ENCODE data around the gene GLYR1. TPM values are rescaled to one million over a fixed set of nuclear protein-coding genes. Genes with fewer than 3 reads are reported as not detected.

GLYR1 gene
- polyA plus RNA-seq, 1 experiment: 46.3 TPM

DNA sequence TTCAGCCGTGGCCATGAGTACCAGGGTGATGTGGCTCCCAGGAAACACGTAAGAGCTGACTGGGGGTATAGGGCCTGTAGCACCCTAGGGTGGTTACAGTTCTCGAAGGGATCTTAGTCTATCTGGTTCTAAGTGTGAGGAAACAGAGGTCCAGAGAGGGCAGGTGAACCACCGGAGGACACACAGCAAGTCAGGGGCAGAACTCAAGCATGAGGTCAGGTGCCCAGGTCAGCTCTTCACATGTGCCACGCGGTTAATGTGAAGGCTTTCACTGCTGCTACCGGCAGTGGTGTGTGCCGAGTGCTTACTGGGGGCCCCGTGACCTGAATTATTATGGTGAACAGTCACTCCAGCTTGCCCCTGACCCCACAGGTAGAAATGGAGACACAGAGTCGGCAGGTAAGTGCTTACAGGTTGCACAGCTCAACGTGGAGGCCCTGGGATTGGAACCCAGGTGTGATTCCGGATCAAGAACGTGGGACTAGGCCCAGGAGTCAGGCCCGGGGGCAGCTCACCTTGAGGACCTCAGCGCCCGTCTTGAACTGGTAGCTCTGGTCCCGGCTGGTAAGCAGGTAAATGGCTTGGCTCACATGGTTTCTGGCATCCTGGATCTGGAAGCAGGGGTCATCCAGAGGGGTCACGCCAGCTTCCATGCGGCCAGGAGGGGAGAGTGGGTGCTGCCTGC, 47.8 kb downstream of the GLYR1 start:
- Histone ChIP-seq H3K4me3 (ENCODE audit: low read depth, low read length) (no peak overlapping the region), H3K27me3 (ENCODE audit: control insufficient read depth, insufficient read depth, low read length) (no peaks in the 10 kb centered on the region), H3K27ac (ENCODE audit: low read depth, low read length) (no peak overlapping the region), H3K9me3 (ENCODE audit: control insufficient read depth, insufficient read depth, low read length) (no peaks in the 10 kb centered on the region; the same call in 1 of the 2 replicates)
- ChIA-PET POLR2A (interaction anchor here (0.5 kb wide), 1 partner anchor 235 kb away, joined by 4 read pairs; no protein-coding TSS in a partner anchor), CTCF (no interaction called here)
- TF ChIP-seq, protein P1, sequence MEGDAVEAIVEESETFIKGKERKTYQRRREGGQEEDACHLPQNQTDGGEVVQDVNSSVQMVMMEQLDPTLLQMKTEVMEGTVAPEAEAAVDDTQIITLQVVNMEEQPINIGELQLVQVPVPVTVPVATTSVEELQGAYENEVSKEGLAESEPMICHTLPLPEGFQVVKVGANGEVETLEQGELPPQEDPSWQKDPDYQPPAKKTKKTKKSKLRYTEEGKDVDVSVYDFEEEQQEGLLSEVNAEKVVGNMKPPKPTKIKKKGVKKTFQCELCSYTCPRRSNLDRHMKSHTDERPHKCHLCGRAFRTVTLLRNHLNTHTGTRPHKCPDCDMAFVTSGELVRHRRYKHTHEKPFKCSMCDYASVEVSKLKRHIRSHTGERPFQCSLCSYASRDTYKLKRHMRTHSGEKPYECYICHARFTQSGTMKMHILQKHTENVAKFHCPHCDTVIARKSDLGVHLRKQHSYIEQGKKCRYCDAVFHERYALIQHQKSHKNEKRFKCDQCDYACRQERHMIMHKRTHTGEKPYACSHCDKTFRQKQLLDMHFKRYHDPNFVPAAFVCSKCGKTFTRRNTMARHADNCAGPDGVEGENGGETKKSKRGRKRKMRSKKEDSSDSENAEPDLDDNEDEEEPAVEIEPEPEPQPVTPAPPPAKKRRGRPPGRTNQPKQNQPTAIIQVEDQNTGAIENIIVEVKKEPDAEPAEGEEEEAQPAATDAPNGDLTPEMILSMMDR (IDR thresholded peaks at IDR 0.05; ENCODE audit: low read depth, low read length): no peak
- no peak for DNase-seq (ENCODE audit: low read depth, low spot score)

DNA sequence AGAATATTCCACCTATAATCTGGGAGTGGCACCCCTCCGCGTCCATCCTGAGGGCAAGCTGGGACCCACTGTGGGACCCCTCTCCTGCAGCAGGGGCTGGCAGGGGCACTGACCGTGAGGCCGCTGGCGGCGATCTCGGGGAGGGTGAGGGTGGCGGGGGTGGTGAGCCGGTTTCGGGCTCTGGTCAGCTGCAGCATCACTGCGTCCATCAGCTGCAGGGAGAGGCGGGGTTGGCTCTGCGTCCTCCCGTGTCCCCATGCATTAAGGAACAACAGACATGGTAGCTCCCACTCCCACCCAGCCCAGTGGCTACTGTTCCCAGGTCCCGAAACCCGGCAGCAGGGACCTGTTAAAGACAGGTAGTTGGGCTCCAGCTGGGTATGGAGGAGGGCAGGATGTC, 48.6 kb downstream of the GLYR1 start:
- CTCF ChIA-PET: no interaction called here
- Histone ChIP-seq H3K9me3 (ENCODE audit: control insufficient read depth, insufficient read depth, low read length) (no peaks in the 10 kb centered on the region; the same call in 1 of the 2 replicates), H3K27ac (ENCODE audit: low read depth, low read length) (no peak overlapping the region), H3K4me3 (ENCODE audit: low read depth, low read length) (no peak overlapping the region), H3K27me3 (ENCODE audit: control insufficient read depth, insufficient read depth, low read length) (no peaks in the 10 kb centered on the region)
- POLR2A ChIA-PET: no interaction called here
- no peak for DNase-seq (ENCODE audit: low read depth, low spot score)
- TF ChIP-seq, protein P1 (IDR thresholded peaks at IDR 0.05; ENCODE audit: low read depth, low read length): no peak

DNA sequence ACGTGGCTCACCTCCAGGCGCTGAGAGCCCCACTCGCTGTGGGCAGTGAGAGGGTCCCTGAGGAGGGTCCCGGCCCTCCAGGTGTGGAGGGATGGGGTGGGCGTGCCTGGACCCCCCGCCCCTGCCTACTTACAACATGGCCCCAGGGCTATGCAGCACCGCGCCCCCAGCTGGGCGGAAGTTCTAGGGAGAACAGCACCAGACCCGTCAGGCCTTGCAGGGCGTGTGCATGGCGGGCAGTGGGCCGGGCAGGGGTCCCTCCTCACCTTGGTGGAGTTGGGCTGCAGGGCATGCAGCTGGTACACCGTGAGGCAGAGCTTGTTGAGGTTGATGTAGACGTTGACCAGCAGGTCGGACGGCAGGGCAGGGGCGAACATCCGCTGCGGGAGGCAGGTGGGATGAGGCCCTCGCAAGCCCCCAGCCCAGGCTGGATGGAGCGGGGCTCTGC, 49.3 kb downstream of the GLYR1 start:
- CTCF ChIA-PET: no interaction called here
- TF ChIP-seq, protein P1 (IDR thresholded peaks at IDR 0.05; ENCODE audit: low read depth, low read length): no peak
- DNase-seq (ENCODE audit: low read depth, low spot score): no peak
- no peak overlapping the region for H3K27ac ChIP-seq (ENCODE audit: low read depth, low read length)
- no peaks in the 10 kb centered on the region; the same call in 1 of the 2 replicates for H3K9me3 ChIP-seq (ENCODE audit: control insufficient read depth, insufficient read depth, low read length)
- no peaks in the 10 kb centered on the region for H3K27me3 ChIP-seq (ENCODE audit: control insufficient read depth, insufficient read depth, low read length)
- POLR2A ChIA-PET: no interaction called here
- H3K4me3 ChIP-seq (ENCODE audit: low read depth, low read length): no peak overlapping the region

DNA sequence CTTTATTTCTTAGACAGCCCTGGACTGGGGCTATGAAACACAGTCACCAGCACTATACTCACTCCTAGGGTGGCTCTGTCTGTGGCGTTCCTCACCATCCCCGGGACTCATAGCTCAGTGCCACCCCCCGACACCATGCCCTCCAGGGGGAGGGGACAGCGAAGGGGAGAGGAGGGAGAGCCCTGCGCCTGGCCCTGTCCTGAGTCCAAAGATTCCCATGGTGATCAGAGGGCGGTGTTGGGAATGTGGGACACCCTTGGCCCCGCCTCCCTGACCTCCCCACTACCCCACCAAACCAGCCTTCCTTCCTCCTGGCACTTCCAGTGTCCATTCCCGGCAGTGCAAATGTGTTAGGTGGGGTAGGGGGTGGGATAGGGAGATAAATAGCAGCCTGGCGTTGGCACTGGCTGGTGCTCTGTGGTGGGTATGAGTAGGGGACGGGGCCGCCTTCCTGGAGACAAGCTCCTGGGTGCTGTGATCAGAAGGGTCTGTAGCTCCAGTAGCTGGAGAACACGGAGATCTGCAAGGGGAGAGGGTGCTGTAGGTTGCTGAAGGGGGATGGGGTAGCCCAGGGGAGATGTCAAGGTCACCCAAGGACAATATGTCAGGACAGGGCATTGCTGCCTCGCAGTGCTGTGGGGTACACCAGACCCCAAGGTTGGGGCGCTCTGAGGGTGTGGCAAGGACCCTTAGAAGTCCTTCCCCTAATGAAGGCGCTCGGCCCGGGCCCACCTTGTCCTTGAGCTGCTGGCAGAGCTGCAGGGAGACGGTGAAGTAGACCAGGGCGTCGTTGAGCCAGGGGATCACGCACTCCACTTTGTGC, 49.9 kb downstream of the GLYR1 start:
- ChIA-PET POLR2A (interaction anchor here (0.8 kb wide), 1 partner anchor 24 kb away, joined by 3 read pairs; no protein-coding TSS in a partner anchor), CTCF (no interaction called here)

More for the DNA sequence above, 49.9 kb downstream of the GLYR1 start:
- Histone ChIP-seq H3K27ac (ENCODE audit: low read depth, low read length) (no peak overlapping the region), H3K27me3 (ENCODE audit: control insufficient read depth, insufficient read depth, low read length) (no peaks in the 10 kb centered on the region), H3K4me3 (ENCODE audit: low read depth, low read length) (no peak overlapping the region), H3K9me3 (ENCODE audit: control insufficient read depth, insufficient read depth, low read length) (no peaks in the 10 kb centered on the region; the same call in 1 of the 2 replicates)
- TF ChIP-seq, protein P1 (IDR thresholded peaks at IDR 0.05; ENCODE audit: low read depth, low read length): no peak
- no peak for DNase-seq (ENCODE audit: low read depth, low spot score)

All from AG04450 (cell line).